Neutrophil (primary cell): ENCODE results near the gene ANXA2.

Source experiments
- H3K27ac ChIP-seq: fragments of 200-600 bp; sonication (generic); 2 replicates; pipeline ENCODE4 v1.5.1; 2016; ENCODE audit warnings: mild to moderate bottlenecking, moderate library complexity
- H3K27me3 ChIP-seq: fragments of 200-600 bp; sonication (generic); 2 replicates; pipeline ENCODE4 v1.6.0; 2016; ENCODE audit warnings: mild to moderate bottlenecking
- H3K36me3 ChIP-seq: fragments of 200-600 bp; sonication (generic); 2 replicates; pipeline ENCODE4 v1.5.1; 2017
- H3K4me1 ChIP-seq, 2 experiments: fragments of 200-600 bp in 1 of 2; sonication (generic) in 1 of 2; 1 replicate in 1 of 2; 2 replicates in 1 of 2; pipeline versions ENCODE4 v1.5.1 to v1.6.1; 2013 to 2016; ENCODE audit warnings: low read depth in 1 of 2, low read length in 1 of 2, mild to moderate bottlenecking in 1 of 2, moderate library complexity in 1 of 2; ENCODE audit not compliant: control insufficient read depth in 1 of 2, insufficient read depth in 1 of 2
- H3K4me3 ChIP-seq, 2 experiments: fragments of 200-600 bp in 1 of 2; sonication (generic) in 1 of 2; 1 replicate in 1 of 2; 2 replicates in 1 of 2; pipeline ENCODE4 v1.5.1; 2013 to 2016; ENCODE audit warnings: low read depth in 1 of 2, low read length in 1 of 2, mild to moderate bottlenecking in 1 of 2, moderate library complexity in 1 of 2
- H3K9me3 ChIP-seq: fragments of 200-600 bp; sonication (generic); 2 replicates; pipeline ENCODE4 v1.5.1; 2016
- TF ChIP-seq, protein P1 (sequence below): fragments of 200-600 bp; sonication (generic); IDR thresholded peaks from 2 replicates; pipeline ENCODE4 v1.5.1; 2016; ENCODE audit warnings: antibody characterized with exemption

The ANXA2 gene

DNA sequence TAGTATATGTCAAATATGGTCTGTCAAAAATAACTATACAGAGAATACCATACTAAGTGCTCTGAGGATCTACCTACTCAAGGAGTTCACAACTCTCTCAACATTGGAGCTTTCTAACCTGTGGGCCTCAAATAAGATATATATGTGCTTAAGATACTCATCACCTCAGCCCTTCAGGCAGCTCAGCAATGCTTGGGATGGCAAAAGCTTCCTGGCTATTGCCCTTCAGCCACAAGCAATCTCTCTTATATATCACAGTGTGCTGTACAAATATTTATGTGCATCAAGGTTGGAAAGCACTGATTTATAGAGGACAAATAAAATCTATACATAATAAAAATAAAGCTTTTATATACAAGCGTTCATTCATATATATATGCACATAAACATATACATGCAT, 40.9 kb upstream of the ANXA2 start:
- TF ChIP-seq, protein P1, sequence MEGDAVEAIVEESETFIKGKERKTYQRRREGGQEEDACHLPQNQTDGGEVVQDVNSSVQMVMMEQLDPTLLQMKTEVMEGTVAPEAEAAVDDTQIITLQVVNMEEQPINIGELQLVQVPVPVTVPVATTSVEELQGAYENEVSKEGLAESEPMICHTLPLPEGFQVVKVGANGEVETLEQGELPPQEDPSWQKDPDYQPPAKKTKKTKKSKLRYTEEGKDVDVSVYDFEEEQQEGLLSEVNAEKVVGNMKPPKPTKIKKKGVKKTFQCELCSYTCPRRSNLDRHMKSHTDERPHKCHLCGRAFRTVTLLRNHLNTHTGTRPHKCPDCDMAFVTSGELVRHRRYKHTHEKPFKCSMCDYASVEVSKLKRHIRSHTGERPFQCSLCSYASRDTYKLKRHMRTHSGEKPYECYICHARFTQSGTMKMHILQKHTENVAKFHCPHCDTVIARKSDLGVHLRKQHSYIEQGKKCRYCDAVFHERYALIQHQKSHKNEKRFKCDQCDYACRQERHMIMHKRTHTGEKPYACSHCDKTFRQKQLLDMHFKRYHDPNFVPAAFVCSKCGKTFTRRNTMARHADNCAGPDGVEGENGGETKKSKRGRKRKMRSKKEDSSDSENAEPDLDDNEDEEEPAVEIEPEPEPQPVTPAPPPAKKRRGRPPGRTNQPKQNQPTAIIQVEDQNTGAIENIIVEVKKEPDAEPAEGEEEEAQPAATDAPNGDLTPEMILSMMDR = no peak
- H3K27ac ChIP-seq = no peak overlapping the region
- peaks cover 20% of the 10 kb centered on the region for H3K36me3 ChIP-seq
- H3K4me3 ChIP-seq = no peak overlapping the region
- no peaks in the 10 kb centered on the region for H3K27me3 ChIP-seq
- H3K4me1 ChIP-seq = no peaks in the 10 kb centered on the region
- H3K9me3 ChIP-seq = no peaks in the 10 kb centered on the region

DNA sequence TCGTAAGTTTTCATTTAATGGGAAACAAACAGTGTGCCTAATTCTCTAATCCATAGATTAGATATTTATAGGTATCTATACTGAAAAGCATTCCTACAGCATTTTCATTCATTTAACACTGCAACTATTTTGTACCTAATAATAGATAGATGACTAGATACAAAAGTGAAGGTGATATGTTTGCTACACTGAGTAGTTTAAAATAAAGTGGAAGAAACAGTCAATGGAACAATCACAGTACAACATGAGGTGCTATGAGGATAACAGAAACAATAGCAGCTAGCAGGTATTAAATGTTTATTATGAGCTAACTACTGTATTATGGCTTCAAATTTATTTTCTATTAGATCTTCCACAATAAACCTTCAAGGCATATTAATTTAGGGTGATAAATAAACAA, 31.1 kb upstream of the ANXA2 start:
- H3K4me3 ChIP-seq = no peak overlapping the region
- no peak overlapping the region for H3K27ac ChIP-seq
- peaks cover 0 to 6% of the 10 kb centered on the region in 2 experiments for H3K4me1 ChIP-seq
- no peaks in the 10 kb centered on the region for H3K9me3 ChIP-seq
- TF ChIP-seq, protein P1 = no peak
- peaks cover 15% of the 10 kb centered on the region for H3K36me3 ChIP-seq
- H3K27me3 ChIP-seq = no peaks in the 10 kb centered on the region

DNA sequence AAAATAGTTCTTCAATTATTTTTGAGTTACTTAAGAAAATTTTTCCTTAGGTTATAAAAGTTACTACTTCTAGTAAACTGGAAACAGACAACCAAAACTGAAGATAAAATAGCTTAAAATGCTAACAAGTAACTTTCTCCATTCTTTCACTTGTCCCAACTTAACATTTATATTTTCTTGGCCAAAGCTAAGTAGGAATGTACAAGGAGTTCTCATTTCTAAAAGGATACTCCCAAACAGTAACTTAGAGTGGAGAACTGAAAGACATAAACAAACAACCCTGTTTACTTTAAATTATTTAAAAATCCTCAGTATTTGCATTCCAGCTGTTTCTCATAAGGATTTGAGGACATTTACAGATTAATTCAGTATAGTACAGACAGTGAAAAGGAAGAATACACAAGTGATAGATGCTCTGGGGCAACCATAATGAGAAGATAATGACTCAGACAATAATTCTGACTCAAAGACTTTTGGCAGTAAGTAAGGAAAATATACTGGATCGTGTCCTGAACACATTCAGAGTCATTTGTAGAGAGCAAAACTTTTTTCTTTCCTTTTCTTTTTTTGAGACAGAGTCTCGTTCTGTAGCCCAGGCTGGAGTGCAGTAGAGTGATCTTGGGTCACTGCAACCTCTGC, 29.2 kb upstream of the ANXA2 start:
- no peaks in the 10 kb centered on the region for H3K9me3 ChIP-seq
- peaks cover 0 to 6% of the 10 kb centered on the region in 2 experiments for H3K4me1 ChIP-seq
- TF ChIP-seq, protein P1 = no peak
- H3K27me3 ChIP-seq = no peaks in the 10 kb centered on the region
- no peak overlapping the region for H3K27ac ChIP-seq
- peaks cover 19% of the 10 kb centered on the region for H3K36me3 ChIP-seq
- no peak overlapping the region for H3K4me3 ChIP-seq

DNA sequence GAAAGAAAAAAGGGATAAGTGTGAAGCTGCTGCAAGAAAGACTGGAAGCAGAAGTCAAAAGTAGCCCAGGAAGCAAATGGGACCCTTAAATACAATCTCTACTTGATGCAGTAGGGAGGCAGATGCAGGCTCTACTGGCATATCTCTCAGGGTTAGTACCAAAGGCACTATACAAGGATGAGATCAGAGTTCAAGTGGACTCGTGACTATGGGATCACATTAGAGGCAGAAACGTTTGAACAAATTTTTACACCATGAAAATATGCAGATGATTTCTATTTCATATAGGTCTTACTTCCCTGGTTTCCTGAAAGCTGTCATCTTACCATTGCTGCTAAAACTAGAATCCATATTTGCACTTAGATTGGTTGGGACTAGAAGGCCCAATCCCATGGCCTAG, 27.7 kb upstream of the ANXA2 start:
- H3K36me3 ChIP-seq = peaks cover 10% of the 10 kb centered on the region
- no peak overlapping the region for H3K4me3 ChIP-seq
- TF ChIP-seq, protein P1 = no peak
- no peak overlapping the region for H3K27ac ChIP-seq
- H3K4me1 ChIP-seq = peaks cover 0 to 6% of the 10 kb centered on the region in 2 experiments
- H3K9me3 ChIP-seq = no peaks in the 10 kb centered on the region
- H3K27me3 ChIP-seq = no peaks in the 10 kb centered on the region

- Histone ChIP-seq H3K4me3 (no peak overlapping the region), H3K9me3 (no peaks in the 10 kb centered on the region), H3K27ac (peak overlapping the region; percentile 19), H3K4me1 (peaks cover 0 to 6% of the 10 kb centered on the region in 2 experiments), H3K27me3 (no peaks in the 10 kb centered on the region), H3K36me3 (peaks cover 10% of the 10 kb centered on the region)
- TF ChIP-seq, protein P1 = no peak
Observed at GRCh38 chr15:60424006-60424405, 26.2 kb upstream of the ANXA2 start.
